HG03066 (cell line): ENCODE results near the gene PLA2G6.
"Not testable (repeated sequence)": the region's sequence is repeated elsewhere in the genome, so short reads cannot be mapped to it uniquely, and the experiment has no call there.

Experiments
- ATAC-seq: cut with Tn5 transposase; IDR thresholded peaks from one replicate; pipeline ENCODE4 v1.9.1; 2021; ENCODE audit warnings: low read depth; ENCODE audit not compliant: unreplicated experiment

The PLA2G6 gene

DNA sequence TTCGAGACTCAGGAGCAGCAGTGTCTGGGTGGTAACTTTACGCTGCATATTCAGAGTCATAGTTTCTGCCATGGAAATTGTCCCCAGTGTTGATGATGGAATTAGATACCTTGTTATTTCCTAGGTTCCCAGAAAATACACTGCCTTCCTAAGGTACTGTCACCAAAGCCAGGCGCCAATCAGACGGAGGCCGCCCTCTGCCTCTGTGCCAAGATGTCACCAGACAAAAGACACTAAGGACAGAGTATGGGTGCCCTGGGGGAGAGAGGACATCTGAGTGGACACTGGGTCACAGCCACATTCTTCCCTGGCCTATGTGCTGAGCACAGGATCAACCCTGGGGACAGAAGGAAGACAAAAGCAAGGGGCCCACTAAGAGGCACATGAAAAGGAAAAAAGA lies 11.2 kb downstream of the PLA2G6 start:
- no peak for ATAC-seq

DNA sequence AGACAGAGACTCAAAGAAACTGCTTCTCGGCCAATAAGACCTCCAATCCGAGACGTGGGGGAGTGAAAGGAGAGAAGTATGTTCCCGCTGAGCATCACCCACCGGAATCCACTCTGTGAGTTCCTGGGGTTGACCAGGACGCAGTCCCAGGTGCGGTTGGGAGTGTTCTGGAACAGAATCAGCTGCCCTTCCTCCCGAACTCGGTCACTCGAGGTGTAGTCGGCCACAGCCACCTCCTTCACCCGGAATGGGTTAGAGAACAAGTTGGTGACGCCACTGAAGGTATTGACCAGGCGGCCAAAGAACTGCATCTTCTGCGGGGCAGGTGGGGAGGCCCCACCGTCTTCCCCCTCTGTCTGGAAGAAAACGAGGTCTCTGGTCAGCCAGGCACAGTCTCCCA lies 12.5 kb downstream of the PLA2G6 start:
- no peak for ATAC-seq

DNA sequence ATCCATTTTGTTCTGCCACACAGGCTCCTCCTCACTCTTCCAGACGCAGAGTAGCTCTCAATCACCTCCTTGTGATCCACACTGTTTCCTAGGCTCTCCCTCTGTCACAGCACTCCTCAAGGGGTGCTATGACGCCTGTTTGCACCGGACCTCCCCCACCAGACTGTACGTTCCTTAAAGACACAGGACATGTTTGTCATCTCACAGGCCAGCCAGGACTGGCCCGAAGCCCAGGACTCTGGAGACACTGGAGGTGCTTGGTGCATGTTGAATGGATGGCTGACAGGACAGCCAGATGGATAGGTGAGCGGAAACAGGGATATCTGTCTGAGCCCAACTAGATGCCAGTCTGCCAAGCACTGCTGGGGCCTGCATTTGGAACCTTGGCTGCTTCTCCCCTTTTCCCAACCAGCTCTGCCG lies 13.6 kb downstream of the PLA2G6 start:
- no peak for ATAC-seq

DNA sequence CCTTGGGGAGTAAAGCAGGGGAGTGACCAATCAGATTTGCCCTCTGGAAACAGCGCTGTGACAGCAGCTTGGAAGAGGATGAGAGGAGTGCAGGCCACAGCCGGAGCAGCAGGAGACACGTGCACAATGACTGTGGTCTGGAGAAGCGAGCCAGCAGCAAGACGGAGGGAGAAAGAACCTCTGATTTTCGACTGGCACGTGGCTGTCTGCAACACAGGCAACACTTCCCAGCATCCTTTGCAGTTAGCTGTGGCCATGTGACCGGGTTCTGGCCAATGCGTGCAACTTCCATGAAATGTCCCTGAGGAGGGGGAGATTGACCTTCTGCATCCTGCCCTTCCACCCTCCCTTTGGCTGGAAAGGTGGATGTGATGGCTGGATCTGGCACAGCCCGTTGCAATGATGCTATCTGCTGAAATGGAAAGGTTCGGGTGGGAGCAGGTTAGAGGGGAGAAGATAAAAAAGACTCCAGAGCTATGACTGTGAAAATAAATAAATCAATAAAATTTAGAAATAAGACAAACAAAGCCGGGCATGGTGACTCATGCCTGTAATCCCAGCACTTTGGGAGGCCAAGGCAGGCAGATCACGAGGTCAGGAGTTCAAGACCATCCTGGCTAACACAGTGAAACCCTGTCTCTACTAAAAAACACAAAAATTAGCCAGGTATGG lies 15.6 kb downstream of the PLA2G6 start:
- ATAC-seq, result no peak

DNA sequence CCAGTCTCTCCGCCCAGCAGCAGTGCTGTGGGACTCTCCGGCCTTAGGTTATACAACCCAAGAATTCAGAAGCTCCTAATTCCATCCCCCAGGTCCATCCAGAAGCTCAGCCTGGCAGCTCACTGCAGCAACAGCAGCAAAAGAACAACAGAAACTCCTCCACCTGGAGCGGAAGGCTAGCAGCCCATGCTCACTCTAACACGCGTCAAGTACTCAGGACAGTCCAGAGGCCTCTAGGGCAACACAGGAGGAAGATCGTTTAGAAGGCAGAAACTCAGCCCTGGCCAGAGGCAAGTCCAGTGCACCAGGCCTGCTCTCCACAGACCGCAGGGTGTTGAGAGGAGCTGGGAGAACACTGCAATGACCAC lies 17.1 kb downstream of the PLA2G6 start:
- no peak for ATAC-seq

DNA sequence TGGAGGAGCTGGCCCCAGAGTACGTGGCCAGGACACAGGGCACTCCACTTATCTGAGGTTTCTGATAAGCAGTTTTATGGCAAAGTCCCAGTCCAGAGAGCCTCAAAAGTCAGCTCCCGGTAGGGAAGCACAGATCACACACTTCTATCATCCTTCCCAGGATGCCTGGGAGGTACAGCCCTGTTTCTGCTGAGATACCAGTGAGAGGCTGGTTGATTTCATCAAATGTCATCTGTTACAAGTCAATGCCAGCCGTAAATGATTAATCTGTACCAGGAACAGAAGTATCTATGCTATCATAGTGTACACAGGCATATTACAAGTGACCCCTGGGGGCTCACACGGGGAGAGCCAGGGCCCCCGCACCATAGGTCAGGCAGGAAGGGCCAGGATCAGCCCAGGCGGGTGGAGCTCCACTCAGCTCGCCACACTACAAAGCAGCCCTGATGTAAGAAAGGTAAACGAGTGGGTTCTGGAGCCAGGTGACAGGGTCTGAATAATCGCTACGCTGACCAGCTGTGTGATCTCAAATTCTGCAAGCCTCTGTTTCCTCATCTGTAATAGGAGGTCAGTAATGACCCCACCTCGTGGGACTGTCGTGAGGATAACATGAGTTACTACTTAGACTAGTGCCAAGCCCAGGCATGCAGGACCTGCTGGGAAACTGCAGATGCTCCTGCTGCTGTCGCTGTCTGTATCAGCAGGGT lies 17.6 kb downstream of the PLA2G6 start:
- ATAC-seq, result no peak

DNA sequence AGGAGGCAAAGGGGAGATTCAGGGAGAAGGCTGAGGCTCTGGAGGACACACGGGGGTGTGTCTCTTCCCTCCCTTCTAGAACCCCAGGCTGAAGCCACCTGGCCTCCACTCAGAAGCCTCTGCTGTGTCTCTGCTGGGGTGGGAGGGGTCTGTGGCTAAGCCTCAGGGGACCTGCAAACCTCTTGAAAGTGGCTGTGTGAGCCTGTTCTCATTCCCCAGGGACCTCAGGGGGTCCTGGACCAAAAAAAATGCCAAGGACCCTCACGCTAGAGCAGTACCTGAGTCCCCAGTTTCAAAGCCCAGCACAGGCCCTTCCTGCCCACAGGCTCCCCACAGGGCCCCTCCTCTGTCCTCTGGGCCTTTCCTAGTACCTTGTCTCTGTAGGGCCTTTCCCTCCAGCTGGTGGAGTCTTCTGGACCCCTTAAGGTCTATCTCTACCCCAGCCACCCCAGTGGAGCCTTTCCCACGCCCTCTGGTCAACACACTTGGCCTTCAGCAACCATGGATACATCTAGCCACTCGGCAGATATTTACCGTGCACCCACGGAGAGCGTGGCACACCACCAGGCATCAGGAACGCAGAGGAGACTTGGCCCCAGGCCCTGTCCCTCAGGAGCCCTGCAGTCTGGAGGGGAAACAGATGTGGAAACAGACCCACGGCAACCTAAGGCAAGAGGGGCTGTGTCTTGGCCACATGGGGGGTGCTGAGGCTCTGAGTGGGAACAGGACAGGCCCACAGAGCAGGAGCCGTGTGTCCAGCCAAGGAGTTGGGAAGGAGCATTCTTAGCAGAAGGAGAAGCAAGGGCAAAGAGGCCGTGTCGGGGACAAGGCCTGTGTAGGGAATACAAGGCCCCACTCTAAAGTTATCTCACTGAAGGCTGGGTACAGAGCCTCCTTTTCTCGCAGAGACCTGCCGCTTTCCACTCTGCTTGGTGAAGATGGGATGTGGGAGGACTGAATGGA lies 18.5 kb downstream of the PLA2G6 start:
- ATAC-seq, result no peak

DNA sequence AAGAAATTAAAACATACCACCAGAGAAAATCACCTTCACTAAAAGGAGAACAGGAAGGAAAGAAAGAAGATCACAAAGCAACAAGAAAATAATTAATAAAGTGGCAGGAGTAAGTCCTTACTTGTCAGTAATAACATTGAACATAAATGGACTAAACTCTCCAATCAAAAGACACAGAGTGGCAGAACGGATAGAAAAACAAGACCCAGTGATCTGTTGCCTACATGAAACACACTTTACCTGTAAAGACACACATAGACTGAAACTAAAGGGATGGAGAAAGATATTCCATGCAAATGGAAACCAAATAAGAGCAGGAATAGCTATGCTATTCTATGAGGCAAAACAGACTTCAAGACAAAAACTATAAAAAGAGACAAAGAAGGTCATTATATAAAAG lies 25.9 kb downstream of the PLA2G6 start:
- ATAC-seq, result no peak

DNA sequence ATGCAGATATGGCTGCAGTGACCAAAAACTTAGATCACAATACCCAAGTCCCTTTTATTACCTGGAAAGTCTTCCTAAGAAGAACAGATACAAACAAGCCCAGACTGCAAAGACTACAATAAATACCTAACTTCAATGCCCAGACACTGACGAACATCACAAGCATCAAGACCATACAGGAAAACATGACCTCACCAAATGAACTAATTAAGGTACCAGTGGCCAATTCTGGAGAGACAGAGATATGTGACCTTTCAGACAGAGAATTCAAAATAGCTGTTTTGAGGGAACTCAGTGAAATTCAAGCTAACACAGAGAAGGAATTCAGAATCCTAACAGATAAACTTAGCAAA lies 27.1 kb downstream of the PLA2G6 start:
- not testable (repeated sequence) for ATAC-seq

DNA sequence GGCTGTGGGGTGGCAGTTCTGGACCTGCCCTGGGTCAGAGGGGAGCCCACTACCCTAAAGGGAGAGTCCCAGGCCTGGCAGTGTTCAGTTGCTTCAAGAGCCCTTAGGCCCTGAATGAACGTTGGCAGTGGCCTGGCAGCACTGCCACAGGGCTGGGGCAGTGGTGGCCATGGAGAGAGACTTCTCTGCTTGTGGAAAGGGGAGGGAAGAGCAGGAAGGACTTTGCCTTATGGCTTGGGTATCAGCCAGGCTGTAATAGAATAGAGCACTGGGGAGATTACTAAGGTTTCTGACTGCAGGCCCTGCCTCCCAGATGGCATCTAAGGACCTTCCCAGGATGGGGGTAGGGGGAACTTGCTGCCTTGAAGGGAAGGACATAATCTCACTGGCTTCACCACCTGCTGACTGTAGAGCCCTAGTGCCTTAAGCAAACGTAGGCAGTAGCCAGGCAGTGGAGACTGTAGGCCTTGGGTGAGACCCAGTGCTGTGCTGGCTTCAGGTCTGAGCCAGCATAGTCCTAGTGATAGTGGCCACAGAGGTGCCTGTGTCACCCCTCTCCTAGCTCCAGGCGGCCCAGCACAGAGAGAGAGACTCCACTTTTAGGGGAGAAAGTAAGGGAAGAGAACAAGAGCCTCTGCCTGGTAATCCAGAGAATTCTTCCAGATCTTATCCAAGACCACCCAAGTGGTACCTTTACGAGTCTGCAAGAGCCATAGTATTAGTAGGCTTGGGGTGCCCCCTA lies 27.6 kb downstream of the PLA2G6 start:
- ATAC-seq, result no peak

DNA sequence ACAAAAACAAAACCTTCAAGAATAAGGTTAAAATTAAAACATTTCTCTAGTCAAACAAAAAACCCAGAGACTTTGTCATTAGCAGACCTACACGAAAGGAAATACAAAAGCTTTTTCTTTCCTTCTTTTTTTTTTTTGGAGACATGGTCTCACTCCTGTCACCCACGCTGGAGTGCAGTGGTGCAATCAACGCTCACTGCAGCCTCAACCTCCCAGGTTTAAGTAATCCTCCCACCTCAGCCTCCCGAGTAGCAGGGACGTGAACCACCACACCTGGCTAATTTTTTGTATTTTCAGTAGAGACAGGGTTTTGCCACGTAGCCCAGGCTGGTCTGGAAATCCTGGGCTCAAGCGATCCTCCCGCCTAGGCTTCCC lies 30.5 kb downstream of the PLA2G6 start:
- no peak for ATAC-seq

DNA sequence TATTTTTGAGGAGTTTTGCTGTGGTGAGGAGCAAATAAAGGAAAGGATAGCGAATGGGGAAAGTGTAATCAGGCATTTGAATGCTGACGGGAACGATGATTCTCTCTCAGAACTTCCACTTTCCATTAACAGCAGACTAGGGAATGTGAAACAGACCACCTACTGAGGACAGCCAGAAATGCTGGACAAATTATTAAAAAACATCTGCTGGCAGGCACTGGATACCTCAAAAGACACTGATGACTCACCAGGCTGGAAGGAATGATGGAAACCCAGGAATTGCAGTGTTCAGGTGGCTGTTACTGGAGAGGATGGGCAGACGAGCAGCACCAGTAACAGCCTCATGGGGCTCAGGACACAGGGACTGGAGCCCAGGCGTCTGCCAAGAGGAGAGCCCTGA lies 33.4 kb downstream of the PLA2G6 start:
- ATAC-seq, result no peak

DNA sequence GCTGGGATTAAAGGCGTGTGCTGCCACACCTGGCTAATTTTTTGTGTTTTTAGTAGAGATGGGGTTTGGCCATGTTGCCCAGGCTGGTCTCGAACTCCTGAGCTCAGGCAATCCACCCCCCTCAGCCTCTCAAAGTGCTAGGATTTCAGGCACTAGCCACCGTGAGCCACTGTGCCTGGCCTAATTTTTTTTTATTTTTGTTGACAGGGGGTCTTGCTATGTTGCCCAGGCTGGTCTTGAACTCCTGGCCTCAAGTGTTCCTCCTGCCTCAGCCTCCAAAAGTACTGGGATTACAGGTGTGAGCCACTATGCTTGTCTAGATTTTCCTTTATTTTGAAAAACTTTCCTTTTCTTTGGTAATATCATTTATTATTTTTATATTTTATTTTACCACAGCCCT lies 35.5 kb downstream of the PLA2G6 start:
- ATAC-seq, result not testable (repeated sequence)

DNA sequence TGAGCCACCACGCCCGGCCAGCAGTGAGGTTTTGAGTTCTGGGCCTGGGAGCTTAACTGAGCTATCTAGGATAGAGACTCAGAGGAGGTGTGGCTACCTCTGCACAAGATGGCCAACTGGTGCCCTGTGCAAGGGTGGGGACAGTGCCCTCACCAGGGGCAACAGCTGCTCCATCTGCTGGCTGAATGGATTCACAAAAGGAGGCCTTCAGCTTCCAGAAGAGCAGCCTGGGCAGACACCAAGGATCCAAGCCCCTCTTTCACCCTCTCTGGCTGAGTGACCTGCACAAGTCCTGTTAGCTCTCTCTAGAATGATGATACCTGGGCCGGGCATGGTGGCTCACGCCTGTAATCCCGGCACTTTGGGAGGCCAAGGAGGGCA lies 37.6 kb downstream of the PLA2G6 start:
- no peak for ATAC-seq

DNA sequence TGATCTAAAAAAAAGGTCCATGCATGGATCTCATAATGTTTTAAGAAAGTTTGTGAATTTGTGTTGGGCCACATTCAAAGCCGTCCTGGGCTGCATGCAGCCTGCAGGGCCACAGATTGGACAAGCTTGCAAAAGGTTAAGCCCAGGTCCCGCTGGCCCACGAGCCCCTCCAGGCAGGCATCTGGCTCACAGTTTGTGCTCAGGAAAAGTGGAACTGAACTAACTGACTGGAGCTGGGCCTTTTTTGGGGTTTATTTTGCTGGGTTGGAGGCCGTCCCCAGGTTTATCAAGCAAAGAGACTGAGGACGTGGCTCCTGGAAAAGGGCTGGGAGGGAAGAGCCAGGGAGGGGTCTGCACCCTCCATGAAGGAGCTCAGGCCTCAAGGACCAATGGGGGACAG lies 39.0 kb downstream of the PLA2G6 start:
- ATAC-seq, result no peak

DNA sequence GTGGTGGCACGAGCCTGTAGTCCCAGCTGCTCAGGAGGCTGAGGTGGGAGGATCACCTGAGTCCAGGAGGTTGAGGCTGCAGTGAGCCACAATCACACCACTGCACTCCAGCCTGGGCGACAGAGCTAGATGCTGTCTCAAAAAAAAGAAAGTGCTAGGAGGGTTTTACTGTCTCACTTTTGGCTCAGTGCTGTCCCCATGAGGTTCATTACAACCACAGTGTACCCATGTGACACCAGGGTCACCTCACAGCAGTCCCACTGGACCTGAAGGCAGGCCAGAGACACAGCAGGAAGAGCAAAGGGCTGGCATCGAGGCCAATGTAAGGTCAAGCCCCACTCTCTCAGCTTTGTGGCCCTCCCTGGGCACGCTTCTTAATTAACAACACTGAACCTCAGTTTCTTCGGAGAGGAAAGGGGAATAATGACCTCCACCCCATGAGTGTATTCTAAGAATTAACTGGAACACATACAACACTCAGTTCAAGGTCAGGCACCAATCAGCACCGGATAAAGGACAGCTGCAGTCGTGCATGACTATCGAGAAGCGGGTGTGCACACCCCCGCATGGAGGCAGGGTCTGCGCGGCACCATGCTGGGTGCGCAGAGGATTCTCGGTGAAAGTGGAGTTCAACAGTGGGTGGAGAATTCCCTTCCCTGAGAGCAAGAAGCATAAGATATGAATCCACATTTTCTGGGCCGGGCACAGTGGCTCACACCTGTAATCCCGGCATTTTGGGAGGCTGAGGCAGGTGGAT lies 40.2 kb downstream of the PLA2G6 start:
- no peak for ATAC-seq

DNA sequence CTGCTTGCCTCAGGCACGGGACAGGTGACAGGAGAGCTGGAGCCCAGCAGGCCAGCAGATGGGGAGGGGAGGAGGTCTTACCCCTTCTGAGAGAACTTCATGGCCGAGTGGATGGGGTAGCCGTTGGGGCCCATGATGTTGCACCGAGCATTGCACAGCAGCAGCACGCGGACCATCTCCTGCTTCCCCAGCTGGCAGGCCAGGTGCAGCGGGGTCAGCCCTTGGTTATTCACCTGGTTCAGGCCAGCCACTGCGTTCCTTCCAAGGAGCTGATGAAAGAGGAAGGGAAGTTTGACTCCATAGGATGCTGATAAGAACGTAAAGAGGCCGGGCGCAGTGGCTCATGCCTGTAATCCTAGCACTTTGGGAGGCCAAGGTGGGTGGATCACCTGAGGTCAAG lies 41.7 kb downstream of the PLA2G6 start:
- no peak for ATAC-seq

DNA sequence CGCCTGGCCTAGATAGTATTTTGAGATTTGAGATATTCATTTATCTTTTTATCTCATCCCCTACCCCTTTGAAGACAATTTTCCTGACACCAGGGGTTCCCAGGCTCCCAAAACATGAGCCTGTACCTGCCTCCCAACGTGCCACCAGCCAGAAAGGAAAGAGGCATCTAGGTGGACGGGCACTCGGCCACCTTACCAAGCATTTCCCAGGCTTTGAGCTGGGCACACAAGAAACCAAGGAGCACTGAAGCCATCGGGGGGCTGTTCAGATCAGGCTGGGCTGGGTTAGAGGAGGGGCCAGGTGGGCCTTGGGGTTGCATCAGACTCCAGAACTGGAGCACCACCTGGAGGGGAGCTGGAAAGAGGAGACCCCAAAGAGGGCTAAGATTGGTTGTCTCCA lies 42.7 kb downstream of the PLA2G6 start:
- no peak for ATAC-seq

DNA sequence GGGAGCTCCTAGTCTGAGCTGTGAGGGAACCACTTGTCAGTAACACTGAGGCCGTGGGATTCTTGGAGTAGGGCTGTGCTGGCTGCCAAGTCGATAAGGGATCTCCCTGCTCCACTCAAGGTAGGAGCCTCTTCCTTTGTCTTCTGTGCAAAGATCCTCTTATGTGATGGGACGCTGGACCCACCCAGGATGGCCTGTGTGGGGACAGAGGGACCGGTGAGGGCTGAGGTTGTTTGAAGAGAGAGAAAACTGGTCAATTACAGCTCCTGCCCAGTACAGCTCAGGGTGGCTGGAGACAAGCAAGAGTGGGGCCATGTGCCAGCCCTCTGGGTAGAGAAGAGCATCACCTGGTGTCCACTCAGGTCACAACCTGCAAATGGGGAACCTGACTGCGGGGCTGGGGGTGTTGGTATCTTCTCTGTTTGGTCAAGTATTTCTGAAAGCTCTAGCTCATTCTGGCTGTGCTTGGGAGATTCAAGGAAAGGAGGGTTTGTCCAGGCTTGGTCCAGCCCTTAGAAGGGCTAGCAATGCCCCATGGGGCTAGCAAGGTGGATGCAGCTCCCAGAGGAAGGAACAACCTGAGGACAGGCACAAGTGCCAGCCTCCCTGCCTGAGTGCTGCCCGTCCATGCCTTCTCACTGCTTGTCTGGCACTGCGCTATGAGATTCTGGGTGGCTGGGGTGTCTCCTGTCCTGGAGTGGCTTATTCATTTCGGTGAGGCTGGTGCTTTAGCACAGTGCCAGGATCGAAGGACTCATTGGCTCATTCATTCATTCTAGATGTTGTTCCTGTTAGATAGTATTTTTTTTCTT lies 43.5 kb downstream of the PLA2G6 start:
- no peak for ATAC-seq
